ENCODE measurements around the gene TNFRSF6B. TPM values are rescaled to one million over a fixed set of nuclear protein-coding genes. Genes with fewer than 3 reads are reported as not detected.

TNFRSF6B gene
- total RNA-seq, 1 experiment from 2014 or later, result not detected

DNA sequence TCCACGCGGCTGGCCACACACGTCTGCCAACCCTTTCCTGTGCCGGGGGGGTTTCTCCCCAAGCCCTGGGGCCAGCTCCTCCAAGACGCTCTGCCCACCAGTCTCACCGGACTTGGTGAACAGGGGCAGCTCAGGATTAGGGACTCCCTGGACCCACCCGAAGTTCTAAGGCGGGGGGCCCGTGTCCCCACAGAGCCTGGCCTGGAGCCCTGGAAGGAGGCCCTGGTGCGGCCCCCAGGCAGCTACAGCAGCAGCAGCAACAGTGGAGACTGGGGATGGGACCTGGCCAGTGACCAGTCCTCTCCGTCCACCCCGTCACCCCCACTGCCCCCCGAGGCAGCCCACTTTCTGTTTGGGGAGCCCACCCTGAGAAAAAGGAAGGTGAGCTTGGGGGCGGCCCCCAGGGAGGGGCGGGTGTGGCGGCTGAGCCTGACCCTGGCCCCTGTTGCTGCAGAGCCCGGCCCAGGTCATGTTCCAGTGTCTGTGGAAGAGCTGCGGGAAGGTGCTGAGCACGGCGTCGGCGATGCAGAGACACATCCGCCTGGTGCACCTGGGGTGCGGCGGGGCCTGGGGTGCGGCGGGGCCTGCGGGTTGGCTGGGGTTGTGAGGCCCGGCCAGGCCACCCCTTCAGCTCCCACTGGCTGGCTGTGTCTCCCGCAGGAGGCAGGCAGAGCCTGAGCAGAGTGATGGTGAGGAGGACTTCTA, 45.4 kb downstream of the TNFRSF6B start:
- no TSS peak for BruUV-seq (replicated peaks)
- H3K27me3 ChIP-seq (ENCODE audit: control insufficient read depth, insufficient read depth, low read length), result no peaks in the 10 kb centered on the region
- no peak for DNase-seq (ENCODE audit: low read depth, low spot score)

DNA sequence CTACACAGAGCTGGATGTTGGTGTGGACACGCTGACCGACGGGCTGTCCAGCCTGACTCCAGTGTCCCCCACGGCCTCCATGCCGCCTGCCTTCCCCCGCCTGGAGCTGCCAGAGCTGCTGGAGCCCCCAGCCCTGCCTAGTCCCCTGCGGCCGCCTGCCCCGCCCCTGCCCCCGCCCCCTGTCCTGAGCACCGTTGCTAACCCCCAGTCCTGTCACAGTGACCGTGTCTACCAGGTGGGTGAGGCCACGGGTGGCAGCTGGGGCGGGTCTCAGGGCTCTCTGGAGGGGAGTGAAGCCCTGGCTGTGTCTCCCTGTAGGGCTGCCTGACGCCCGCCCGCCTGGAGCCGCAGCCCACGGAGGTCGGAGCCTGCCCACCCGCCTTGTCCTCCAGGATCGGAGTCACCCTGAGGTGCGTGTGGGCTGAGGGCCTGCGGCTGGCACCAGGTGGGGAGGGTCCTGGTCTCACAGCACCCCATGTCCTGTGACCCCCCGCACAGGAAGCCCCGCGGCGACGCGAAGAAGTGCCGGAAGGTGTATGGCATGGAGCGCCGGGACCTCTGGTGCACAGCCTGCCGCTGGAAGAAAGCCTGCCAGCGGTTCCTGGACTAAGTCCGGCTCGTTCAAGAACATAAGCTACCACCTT, 46.1 kb downstream of the TNFRSF6B start:
- no peak for DNase-seq (ENCODE audit: low read depth, low spot score)
- Histone ChIP-seq H3K4me3 (ENCODE audit: low read depth in 2 of 2, low read length in 2 of 2) (no peak overlapping the region), H3K27me3 (ENCODE audit: control insufficient read depth, insufficient read depth, low read length) (no peaks in the 10 kb centered on the region), H3K9me3 (ENCODE audit: control insufficient read depth, insufficient read depth, low read depth, low read length) (no peaks in the 10 kb centered on the region), H3K27ac (ENCODE audit: low read length) (no peak overlapping the region), H3K36me3 (ENCODE audit: control insufficient read depth, insufficient read depth, low read length) (no peaks in the 10 kb centered on the region; the same call in 1 of the 2 replicates), H3K4me1 (ENCODE audit: control insufficient read depth, insufficient read depth, low read length) (peaks cover 22% of the 10 kb centered on the region)
- ChIA-PET CTCF (no interaction called here), POLR2A (no interaction called here)
- in situ Hi-C loops (cut with HindIII; ENCODE audit: low pct_unique_long_range_greater_than_20kb, low sequenced_read_pairs), result no loop called here
- no TSS peak for BruUV-seq (replicated peaks)
- intact Hi-C loops (cut with micrococcal nuclease; ENCODE audit: unreplicated experiment), result no loop called here
- no peak for TF ChIP-seq POLR2AphosphoS5 (IDR thresholded peaks at IDR 0.05; ENCODE audit: low read depth, low read length)
- TF ChIP-seq, protein P1, sequence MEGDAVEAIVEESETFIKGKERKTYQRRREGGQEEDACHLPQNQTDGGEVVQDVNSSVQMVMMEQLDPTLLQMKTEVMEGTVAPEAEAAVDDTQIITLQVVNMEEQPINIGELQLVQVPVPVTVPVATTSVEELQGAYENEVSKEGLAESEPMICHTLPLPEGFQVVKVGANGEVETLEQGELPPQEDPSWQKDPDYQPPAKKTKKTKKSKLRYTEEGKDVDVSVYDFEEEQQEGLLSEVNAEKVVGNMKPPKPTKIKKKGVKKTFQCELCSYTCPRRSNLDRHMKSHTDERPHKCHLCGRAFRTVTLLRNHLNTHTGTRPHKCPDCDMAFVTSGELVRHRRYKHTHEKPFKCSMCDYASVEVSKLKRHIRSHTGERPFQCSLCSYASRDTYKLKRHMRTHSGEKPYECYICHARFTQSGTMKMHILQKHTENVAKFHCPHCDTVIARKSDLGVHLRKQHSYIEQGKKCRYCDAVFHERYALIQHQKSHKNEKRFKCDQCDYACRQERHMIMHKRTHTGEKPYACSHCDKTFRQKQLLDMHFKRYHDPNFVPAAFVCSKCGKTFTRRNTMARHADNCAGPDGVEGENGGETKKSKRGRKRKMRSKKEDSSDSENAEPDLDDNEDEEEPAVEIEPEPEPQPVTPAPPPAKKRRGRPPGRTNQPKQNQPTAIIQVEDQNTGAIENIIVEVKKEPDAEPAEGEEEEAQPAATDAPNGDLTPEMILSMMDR (IDR thresholded peaks at IDR 0.05), result no peak
- TF ChIP-seq TCF7L2 (IDR thresholded peaks at IDR 0.05; ENCODE audit: low read depth, low read length), result no peak
- TF ChIP-seq, protein P2, sequence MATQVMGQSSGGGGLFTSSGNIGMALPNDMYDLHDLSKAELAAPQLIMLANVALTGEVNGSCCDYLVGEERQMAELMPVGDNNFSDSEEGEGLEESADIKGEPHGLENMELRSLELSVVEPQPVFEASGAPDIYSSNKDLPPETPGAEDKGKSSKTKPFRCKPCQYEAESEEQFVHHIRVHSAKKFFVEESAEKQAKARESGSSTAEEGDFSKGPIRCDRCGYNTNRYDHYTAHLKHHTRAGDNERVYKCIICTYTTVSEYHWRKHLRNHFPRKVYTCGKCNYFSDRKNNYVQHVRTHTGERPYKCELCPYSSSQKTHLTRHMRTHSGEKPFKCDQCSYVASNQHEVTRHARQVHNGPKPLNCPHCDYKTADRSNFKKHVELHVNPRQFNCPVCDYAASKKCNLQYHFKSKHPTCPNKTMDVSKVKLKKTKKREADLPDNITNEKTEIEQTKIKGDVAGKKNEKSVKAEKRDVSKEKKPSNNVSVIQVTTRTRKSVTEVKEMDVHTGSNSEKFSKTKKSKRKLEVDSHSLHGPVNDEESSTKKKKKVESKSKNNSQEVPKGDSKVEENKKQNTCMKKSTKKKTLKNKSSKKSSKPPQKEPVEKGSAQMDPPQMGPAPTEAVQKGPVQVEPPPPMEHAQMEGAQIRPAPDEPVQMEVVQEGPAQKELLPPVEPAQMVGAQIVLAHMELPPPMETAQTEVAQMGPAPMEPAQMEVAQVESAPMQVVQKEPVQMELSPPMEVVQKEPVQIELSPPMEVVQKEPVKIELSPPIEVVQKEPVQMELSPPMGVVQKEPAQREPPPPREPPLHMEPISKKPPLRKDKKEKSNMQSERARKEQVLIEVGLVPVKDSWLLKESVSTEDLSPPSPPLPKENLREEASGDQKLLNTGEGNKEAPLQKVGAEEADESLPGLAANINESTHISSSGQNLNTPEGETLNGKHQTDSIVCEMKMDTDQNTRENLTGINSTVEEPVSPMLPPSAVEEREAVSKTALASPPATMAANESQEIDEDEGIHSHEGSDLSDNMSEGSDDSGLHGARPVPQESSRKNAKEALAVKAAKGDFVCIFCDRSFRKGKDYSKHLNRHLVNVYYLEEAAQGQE (IDR thresholded peaks at IDR 0.05; ENCODE audit: insufficient read depth in 1 of 2, low read depth in 2 of 2, low read length in 1 of 2), result no peak
- TF ChIP-seq SIN3A (IDR thresholded peaks at IDR 0.05; ENCODE audit: borderline replicate concordance, insufficient read depth, low read depth, low read length), result no peak
- ATAC-seq, result no peak

More for the DNA sequence above, 45.4 kb downstream of the TNFRSF6B start:
- ATAC-seq, result no peak
- TF ChIP-seq POLR2AphosphoS5 (IDR thresholded peaks at IDR 0.05; ENCODE audit: low read depth, low read length) (no peak), SIN3A (IDR thresholded peaks at IDR 0.05; ENCODE audit: borderline replicate concordance, insufficient read depth, low read depth, low read length) (no peak), TCF7L2 (IDR thresholded peaks at IDR 0.05; ENCODE audit: low read depth, low read length) (no peak)
- TF ChIP-seq, protein P1 (IDR thresholded peaks at IDR 0.05), result no peak
- TF ChIP-seq, protein P2 (IDR thresholded peaks at IDR 0.05; ENCODE audit: insufficient read depth in 1 of 2, low read depth in 2 of 2, low read length in 1 of 2), result no peak
- CTCF ChIA-PET, result interaction anchor here (0.6 kb wide), 1 partner anchor 32 kb away, joined by 3 read pairs; no protein-coding TSS in a partner anchor
- in situ Hi-C loops (cut with HindIII; ENCODE audit: low pct_unique_long_range_greater_than_20kb, low sequenced_read_pairs) (no loop called here), intact Hi-C loops (cut with micrococcal nuclease; ENCODE audit: unreplicated experiment) (no loop called here)
- Histone ChIP-seq H3K36me3 (ENCODE audit: control insufficient read depth, insufficient read depth, low read length) (no peaks in the 10 kb centered on the region; the same call in 1 of the 2 replicates), H3K9me3 (ENCODE audit: control insufficient read depth, insufficient read depth, low read depth, low read length) (no peaks in the 10 kb centered on the region), H3K27ac (ENCODE audit: low read length) (peak overlapping the region; percentile 77), H3K4me3 (ENCODE audit: low read depth in 2 of 2, low read length in 2 of 2) (peak overlapping the region; percentile 63 to 66), H3K4me1 (ENCODE audit: control insufficient read depth, insufficient read depth, low read length) (peaks cover 28% of the 10 kb centered on the region)
- POLR2A ChIA-PET, result interaction anchor here (0.5 kb wide), 1 partner anchor 107 kb away, joined by 3 read pairs; no protein-coding TSS in a partner anchor

Data from Panc1 (cell line).